Right renal pelvis (tissue), 4 donors: ENCODE results near the gene C9orf153. TPM values are rescaled to one million over a fixed set of nuclear protein-coding genes. Genes with fewer than 3 reads are reported as not detected.
"Not testable (repeated sequence)": the region's sequence is repeated elsewhere in the genome, so short reads cannot be mapped to it uniquely, and the experiment has no call there.

Experiments
- DNase-seq, 4 donors: peaks; one replicate each; pipeline ENCODE4 v3.0.0-alpha.2; 2013; ENCODE audit warnings: low read depth in 4 of 4, low spot score in 3 of 4, missing footprints in 1 of 4
- polyA plus RNA-seq, 4 donors: library from polyadenylated mRNA; unstranded; fragments of 120-200 nt; gene quantifications; one replicate each; pipeline ENCODE4 v1.2.1, GENCODE V29; 2013; ENCODE audit not compliant: insufficient read length in 4 of 4

Gene C9orf153
- polyA plus RNA-seq, result under 1 TPM in 3 of 4 donors, not detected in 1; 0.15 to 0.20 (median 0.16) TPM

GRCh38 chr9:86259557-86259956 lies at the start of gene C9orf153:
C9orf153 (minus strand) TSS chr9:86259657; CDS start chr9:86229603, 30,054 bp downstream.
- no peak for DNase-seq

- DNase-seq, result no peak
Observed at GRCh38 chr9:86308687-86309086, 49.2 kb upstream of the C9orf153 start.

DNA sequence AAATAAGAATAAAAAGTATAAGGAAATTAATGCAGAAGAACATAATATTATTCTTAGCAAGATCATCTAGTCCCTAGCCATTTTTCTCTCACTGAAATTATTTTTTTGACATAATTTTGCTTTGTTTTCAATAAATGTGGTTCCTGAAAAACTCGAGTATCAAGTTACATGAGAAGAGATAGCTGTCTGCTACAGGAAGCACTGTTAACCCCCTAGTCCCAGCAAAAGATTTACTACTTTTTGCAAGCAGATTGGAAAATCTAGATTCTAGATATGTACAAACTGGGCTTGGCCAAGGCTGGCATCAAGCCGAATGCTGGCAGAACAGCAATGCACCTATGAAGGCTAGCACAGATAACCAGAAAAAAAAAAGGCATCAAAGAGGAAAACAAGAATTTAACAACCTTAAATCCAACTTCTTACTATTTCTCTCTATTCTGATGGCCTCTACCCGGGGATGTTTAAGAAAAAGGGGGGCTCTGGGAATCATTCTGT lies 44.8 kb upstream of the C9orf153 start:
- DNase-seq, result no peak

DNA sequence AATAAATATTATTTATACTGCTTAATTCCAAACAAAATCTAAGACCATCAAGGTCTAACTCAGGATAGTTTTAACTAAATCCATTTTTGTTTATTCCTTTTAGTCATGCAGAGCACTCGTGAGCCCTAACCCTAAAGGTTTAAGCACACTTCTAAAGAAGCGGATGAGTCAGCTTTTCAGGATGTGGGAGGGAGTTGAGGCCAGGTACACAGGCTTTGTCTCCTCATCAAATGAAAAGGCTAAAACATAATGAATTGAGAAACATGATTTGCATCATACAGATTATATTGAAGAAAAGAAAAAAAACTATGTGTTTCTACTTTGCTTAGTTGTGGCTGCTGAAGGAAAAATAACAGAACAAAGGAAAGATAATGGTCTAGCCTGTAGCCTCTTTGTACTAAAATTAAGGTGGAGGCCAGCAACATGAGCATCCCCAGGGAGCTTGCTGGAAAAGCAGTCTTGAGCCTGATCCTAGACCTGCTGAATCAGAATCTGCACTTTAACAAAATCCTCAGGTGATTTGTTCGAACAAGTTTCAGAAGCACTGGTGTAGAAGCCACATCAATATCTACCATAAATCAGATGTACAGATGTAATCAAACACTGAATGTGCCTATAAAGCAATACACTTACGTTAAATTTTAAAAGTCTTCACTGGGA lies 44.0 kb upstream of the C9orf153 start:
- DNase-seq, result no peak

- no peak for DNase-seq
Observed at GRCh38 chr9:86301686-86302085, 42.2 kb upstream of the C9orf153 start.

GRCh38 chr9:86300701-86301100 lies 41.2 kb upstream of the C9orf153 start:
- DNase-seq, result no peak

- no peak for DNase-seq
Observed at GRCh38 chr9:86298873-86299272, 39.4 kb upstream of the C9orf153 start.

DNA sequence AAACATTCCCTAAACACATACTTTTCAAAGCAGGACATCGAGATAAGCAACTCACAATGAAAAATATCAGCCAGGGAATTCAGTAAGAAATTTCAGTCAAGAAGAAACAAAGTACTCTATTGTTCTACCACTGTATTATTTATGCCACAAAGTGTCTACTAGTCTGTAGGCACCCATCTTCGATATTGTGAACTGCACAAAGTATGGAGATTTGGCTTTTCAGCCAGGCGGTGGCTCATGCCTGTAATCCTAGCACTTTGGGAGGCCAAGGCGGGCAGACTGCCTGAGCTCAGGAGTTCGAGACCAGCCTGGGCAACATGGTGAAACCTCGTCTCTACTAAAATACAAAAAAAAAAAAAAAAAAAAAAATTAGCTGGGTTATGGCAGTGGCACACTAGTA lies 30.9 kb upstream of the C9orf153 start:
- DNase-seq, result not testable (repeated sequence)

DNA sequence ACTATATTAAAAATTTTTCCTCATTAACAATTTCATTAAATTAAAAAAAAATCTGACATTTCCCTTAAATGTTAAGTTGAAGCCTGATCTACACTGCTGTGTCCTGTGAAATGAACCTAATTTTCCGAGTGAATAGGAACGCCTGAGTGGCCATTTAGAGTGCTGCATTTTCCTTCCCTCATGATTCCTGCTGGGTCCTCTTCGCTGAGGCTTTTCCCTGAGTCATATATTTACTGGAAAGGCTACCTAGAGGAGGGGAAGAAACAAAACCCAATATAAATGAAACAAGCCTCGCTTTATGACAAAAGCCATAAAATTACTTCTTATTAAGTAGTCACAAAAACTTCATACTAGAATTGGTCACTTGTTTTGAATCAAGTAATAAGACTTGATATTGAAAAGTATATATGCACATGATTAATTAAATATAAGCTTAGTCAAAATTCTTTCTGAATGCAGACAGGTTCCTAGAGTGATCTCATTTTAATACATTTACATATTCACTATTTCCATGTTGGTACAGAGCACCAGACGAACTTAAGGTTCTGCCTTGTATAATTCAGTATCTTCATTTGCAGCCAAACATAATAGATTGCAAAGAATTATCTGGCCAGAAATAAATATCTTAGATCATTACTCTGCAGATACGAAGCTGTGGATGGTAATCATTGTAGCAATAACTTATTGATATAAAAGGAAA lies 29.2 kb upstream of the C9orf153 start:
- DNase-seq, result no peak

- DNase-seq, result no peak
Observed at GRCh38 chr9:86287013-86287412, 27.6 kb upstream of the C9orf153 start.

GRCh38 chr9:86286278-86286677 lies 26.8 kb upstream of the C9orf153 start:
- no peak for DNase-seq

GRCh38 chr9:86285261-86285660 lies 25.8 kb upstream of the C9orf153 start:
- DNase-seq, result no peak

DNA sequence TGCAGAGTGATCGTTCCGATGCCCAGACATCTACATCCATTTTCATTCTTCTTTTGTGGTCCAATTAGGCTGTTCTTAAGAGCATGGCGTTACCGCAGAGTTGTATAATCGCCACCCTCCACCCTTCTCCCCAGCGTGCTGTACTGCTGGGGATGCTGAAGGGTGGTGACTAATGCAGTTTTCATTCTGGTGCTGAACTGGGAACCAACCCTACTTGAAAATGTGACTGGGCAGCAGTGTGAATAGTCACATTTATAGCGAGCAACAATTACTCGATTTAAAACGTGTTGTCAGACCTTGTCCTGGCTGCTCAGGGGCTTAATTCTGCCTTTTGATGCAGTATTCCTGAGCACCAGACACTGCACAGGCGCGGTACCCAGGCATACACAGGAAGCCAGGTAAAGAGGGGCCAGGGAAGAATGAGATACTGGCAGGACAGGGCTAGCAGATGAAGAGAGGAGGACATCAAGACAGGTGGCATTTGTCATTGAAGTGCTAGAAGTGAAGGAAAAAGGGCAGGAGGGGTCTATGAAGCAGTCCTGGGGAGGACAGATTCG lies 23.6 kb upstream of the C9orf153 start:
- DNase-seq, result peak in 1 of 4 donors; percentile 25

- peak; percentile 90 to 92 (median 91) for DNase-seq
Observed at GRCh38 chr9:86282077-86282978, 22.9 kb upstream of the C9orf153 start, which contains the start of gene ISCA1. ISCA1 (minus strand) TSS chr9:86282538; CDS start chr9:86282458, 80 bp downstream.

DNA sequence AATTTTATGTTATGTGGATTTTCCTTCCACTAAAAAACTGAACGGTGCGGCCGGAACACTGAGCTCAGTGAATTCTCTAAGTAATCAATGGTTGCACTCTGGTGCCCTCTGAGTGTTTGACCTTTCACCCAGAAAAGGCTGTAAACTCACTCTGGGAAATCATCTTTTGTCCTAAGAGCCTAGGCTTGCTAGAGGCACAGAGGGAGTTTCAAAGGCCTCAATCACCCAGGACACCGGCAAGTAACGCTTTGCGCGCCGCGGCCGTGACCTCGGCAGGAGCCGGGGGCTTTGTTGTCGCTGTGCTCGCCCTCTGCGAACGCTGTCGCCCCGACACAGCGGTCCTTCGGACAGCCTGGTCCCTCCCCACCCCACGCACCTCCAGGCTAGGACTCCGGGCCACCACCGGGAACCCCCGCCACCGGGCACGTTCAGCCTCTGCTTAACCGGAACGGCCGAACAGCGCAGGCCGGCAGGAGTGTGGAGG lies 22.2 kb upstream of the C9orf153 start:
- peak in 3 of 4 donors; percentile 14 to 57 (median 25) for DNase-seq

GRCh38 chr9:86280580-86280979 lies 21.1 kb upstream of the C9orf153 start:
- DNase-seq, result no peak

GRCh38 chr9:86279839-86280238 lies 20.4 kb upstream of the C9orf153 start:
- DNase-seq, result no peak

DNA sequence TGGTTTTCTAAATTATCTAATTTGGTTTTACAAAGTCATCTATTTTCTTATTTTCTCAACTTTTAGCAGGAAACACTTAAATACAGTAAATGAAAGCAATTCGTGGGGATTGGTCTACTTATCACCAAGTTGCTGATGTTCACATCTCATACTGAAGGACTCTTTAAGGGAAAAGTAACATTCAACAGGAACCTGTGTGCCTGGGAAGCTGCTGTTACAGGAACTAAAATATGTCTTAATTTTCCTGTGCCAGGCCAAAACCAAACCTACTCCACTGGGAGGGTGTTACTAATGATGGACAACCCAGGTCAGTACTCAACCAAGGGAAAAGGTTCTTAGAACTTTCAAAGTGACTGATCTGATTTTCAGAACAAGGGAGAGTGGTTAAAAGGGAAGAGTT lies 17.6 kb upstream of the C9orf153 start:
- no peak for DNase-seq

DNA sequence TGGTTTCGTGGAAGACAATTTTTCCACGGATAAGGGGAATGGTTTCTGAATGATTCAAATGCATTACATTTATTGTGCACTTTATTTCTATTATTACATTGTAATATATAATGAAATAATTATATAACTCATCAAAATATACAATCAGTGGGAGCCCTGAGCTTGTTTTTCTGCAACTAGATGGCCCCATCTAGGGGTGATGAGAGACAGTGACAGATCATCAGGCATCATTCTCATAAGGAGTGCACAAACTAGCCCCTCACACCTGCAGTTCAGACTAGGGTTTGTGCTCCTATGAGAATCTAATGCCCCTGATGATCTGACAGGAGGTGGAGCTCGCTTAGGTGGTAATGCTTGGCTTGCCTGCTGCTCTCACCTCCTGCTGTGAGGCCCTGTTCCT lies 16.5 kb upstream of the C9orf153 start:
- no peak for DNase-seq
